Measurements from ENCODE around the gene DNAJB2. TPM values are rescaled to one million over a fixed set of nuclear protein-coding genes. Genes with fewer than 3 reads are reported as not detected.
A peak's percentile ranks its signal among the peaks of the same experiment; 100 is the strongest.

The DNAJB2 gene
- total and polyA plus RNA-seq, 4 donors, result 63.7 to 79.6 (median 75.3) TPM

DNA sequence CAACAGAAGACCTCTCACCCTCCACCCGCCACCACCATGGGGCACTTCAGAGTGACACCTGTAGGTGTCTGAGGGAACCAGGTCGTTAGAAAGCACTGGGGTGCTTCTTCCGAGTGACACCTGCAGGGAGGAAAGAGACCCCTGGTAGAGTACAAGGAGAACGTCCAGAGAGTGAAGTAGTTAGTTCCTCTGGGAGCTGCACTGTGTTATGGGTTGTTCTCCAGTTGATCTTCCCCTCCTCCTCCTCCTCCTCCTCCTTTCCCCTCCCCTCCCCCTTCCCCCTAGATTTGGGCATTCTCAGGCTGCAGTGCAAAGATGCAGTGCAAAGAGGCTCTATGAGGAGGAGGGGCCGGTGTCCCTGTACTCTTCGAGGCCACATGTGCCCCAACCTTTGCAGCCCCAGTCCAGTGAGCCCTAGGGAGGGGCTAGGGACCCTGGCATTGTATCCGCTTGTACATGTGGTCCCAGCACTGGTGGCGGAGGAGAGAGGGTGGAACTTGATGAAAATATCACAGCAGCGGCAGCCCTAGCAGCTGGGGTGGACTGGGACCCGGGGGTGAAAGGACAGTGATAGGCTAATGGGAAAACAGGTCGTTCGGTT is 850 bp downstream of the DNAJB2 start:
- H3K4me3 ChIP-seq, result peak overlapping the region; percentile 78
- ATAC-seq (ENCODE audit: insufficient read depth, low FRiP score) (no peak), DNase-seq (no peak)
- H3K9ac ChIP-seq (ENCODE audit: insufficient read depth in 1 of 2, low read length in 2 of 2), result peak overlapping the region; percentile 78 to 94
- no peaks in the 10 kb centered on the region for H3K27me3 ChIP-seq (ENCODE audit: control insufficient read depth in 3 of 3, insufficient read depth in 3 of 3, low read length in 2 of 3)
- TF ChIP-seq, protein P1, sequence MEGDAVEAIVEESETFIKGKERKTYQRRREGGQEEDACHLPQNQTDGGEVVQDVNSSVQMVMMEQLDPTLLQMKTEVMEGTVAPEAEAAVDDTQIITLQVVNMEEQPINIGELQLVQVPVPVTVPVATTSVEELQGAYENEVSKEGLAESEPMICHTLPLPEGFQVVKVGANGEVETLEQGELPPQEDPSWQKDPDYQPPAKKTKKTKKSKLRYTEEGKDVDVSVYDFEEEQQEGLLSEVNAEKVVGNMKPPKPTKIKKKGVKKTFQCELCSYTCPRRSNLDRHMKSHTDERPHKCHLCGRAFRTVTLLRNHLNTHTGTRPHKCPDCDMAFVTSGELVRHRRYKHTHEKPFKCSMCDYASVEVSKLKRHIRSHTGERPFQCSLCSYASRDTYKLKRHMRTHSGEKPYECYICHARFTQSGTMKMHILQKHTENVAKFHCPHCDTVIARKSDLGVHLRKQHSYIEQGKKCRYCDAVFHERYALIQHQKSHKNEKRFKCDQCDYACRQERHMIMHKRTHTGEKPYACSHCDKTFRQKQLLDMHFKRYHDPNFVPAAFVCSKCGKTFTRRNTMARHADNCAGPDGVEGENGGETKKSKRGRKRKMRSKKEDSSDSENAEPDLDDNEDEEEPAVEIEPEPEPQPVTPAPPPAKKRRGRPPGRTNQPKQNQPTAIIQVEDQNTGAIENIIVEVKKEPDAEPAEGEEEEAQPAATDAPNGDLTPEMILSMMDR (IDR thresholded peaks at IDR 0.05; ENCODE audit: control extremely low read depth, extremely low read depth), result no peak
- peak overlapping the region; percentile 86 to 93 for H3K27ac ChIP-seq (ENCODE audit: low read depth in 1 of 2, low read length in 1 of 2)
- H3K36me3 ChIP-seq (ENCODE audit: control insufficient read depth in 4 of 4, insufficient read depth in 4 of 4, low read length in 4 of 4), result peaks cover 1 to 30% (median 23%) of the 10 kb centered on the region in 4 donors
- 50 to 61% methylated on average over 12 of the region's 12 CpGs for WGBS, 2 donors
- H3K9me3 ChIP-seq (ENCODE audit: control insufficient read depth in 4 of 4, insufficient read depth in 3 of 4, low read length in 3 of 4), result no peaks in the 10 kb centered on the region
- H3K4me1 ChIP-seq (ENCODE audit: control insufficient read depth in 5 of 5, insufficient read depth in 5 of 5, low read length in 5 of 5), result peaks cover 8 to 20% (median 10%) of the 10 kb centered on the region in 5 donors

DNA sequence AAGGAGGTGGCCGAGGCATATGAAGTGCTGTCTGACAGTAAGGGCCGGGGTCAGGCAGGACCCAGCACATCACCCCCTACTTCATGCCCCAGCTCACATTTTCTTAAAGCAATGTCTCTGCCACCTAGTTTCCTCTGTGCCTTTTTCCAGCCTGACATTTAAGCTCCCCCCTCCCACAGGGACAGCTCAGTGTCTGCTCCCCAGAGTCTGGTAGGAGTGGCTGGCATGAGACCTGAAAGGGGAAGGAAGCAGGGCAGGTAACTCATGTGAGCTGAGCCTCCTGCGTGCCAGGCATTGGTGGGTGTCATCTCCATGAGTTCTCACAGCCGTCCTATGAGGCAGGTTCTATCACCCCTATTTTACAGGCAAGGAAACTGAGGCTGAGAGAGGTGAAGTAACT is 1.5 kb downstream of the DNAJB2 start:
- Histone ChIP-seq H3K27me3 (ENCODE audit: control insufficient read depth in 3 of 3, insufficient read depth in 3 of 3, low read length in 2 of 3) (no peaks in the 10 kb centered on the region), H3K27ac (ENCODE audit: low read depth in 1 of 2, low read length in 1 of 2) (no peak overlapping the region), H3K4me3 (no peak overlapping the region), H3K9me3 (ENCODE audit: control insufficient read depth in 4 of 4, insufficient read depth in 3 of 4, low read length in 3 of 4) (no peaks in the 10 kb centered on the region), H3K9ac (ENCODE audit: insufficient read depth in 1 of 2, low read length in 2 of 2) (no peak overlapping the region), H3K36me3 (ENCODE audit: control insufficient read depth in 4 of 4, insufficient read depth in 4 of 4, low read length in 4 of 4) (peaks cover 5 to 36% (median 26%) of the 10 kb centered on the region in 4 donors), H3K4me1 (ENCODE audit: control insufficient read depth in 5 of 5, insufficient read depth in 5 of 5, low read length in 5 of 5) (peaks cover 8 to 20% (median 10%) of the 10 kb centered on the region in 5 donors)
- TF ChIP-seq, protein P1 (IDR thresholded peaks at IDR 0.05; ENCODE audit: control extremely low read depth, extremely low read depth), result no peak
- 93 to 95% methylated on average over 4 of the region's 4 CpGs for WGBS, 2 donors
- ATAC-seq (ENCODE audit: insufficient read depth, low FRiP score) (no peak), DNase-seq (no peak)

DNA sequence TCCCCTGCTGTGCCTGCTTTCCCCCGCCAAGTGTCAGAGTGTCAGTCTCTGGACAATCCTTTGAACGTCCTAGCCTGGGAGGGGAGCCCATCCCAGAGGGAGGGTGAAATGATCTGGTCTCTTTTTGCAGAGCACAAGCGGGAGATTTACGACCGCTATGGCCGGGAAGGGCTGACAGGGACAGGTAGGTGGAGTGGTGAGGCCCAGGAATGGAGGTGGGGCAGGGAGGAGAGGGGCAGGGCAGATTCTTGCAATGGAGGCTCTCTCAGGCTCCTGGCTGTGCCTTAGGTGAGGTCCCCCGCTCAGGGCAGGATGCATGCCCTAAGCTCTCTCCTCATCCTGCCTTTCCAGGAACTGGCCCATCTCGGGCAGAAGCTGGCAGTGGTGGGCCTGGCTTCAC is 2.4 kb downstream of the DNAJB2 start:
- TF ChIP-seq, protein P1 (IDR thresholded peaks at IDR 0.05; ENCODE audit: control extremely low read depth, extremely low read depth), result no peak
- no peak for DNase-seq
- Histone ChIP-seq H3K4me1 (ENCODE audit: control insufficient read depth in 5 of 5, insufficient read depth in 5 of 5, low read length in 5 of 5) (peaks cover 8 to 20% (median 10%) of the 10 kb centered on the region in 5 donors), H3K9ac (ENCODE audit: insufficient read depth in 1 of 2, low read length in 2 of 2) (no peak overlapping the region), H3K36me3 (ENCODE audit: control insufficient read depth in 4 of 4, insufficient read depth in 4 of 4, low read length in 4 of 4) (peaks cover 5 to 41% (median 26%) of the 10 kb centered on the region in 4 donors), H3K27me3 (ENCODE audit: control insufficient read depth in 3 of 3, insufficient read depth in 3 of 3, low read length in 2 of 3) (no peaks in the 10 kb centered on the region), H3K9me3 (ENCODE audit: control insufficient read depth in 4 of 4, insufficient read depth in 3 of 4, low read length in 3 of 4) (no peaks in the 10 kb centered on the region), H3K4me3 (no peak overlapping the region), H3K27ac (ENCODE audit: low read depth in 1 of 2, low read length in 1 of 2) (no peak overlapping the region)
- WGBS, 2 donors, result 89 to 92% methylated on average over 8 of the region's 8 CpGs
- ATAC-seq (ENCODE audit: insufficient read depth, low FRiP score), result no peak

DNA sequence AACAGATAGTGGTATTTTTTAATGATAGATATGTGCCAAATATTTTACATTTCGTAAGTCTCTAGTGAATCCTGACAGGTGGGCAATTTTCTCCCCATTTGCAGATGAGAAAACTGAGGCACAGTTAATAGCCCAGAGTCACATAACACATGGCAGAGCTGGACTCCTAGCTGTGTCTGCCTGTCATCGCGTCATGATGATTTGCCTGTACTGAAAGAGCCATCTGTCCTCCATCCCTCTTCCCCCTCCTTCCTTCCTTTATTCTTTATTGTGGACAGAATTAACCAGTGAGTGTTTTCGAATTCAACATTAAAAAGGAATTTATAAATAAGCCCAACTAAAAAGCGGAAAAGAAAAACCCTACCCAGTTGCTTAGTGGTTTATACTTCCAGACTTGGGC is 3.2 kb downstream of the DNAJB2 start:
- no peak overlapping the region for H3K9ac ChIP-seq (ENCODE audit: insufficient read depth in 1 of 2, low read length in 2 of 2)
- 91 to 92% methylated on average over 5 of the region's 5 CpGs for WGBS, 2 donors
- ATAC-seq (ENCODE audit: insufficient read depth, low FRiP score) (no peak), DNase-seq (no peak)
- H3K36me3 ChIP-seq (ENCODE audit: control insufficient read depth in 4 of 4, insufficient read depth in 4 of 4, low read length in 4 of 4), result peaks cover 5 to 41% (median 26%) of the 10 kb centered on the region in 4 donors
- TF ChIP-seq, protein P1 (IDR thresholded peaks at IDR 0.05; ENCODE audit: control extremely low read depth, extremely low read depth), result no peak
- no peaks in the 10 kb centered on the region for H3K27me3 ChIP-seq (ENCODE audit: control insufficient read depth in 3 of 3, insufficient read depth in 3 of 3, low read length in 2 of 3)
- no peak overlapping the region for H3K27ac ChIP-seq (ENCODE audit: low read depth in 1 of 2, low read length in 1 of 2)
- no peaks in the 10 kb centered on the region for H3K9me3 ChIP-seq (ENCODE audit: control insufficient read depth in 4 of 4, insufficient read depth in 3 of 4, low read length in 3 of 4)
- peaks cover 8 to 20% (median 10%) of the 10 kb centered on the region in 5 donors for H3K4me1 ChIP-seq (ENCODE audit: control insufficient read depth in 5 of 5, insufficient read depth in 5 of 5, low read length in 5 of 5)
- H3K4me3 ChIP-seq, result no peak overlapping the region

All from lung (tissue), 12 donors.